Liver (tissue), 2 donors: ENCODE measurements around the gene NRF1.

Experiments used
- FOXA1 ChIP-seq: IDR thresholded peaks from 2 replicates; pipeline ENCODE4 v1.6.1; 2016; ENCODE audit warnings: antibody characterized with exemption
- YY1 ChIP-seq: IDR thresholded peaks from 2 replicates; pipeline ENCODE4 v1.6.1; 2016; ENCODE audit warnings: antibody characterized with exemption, mild to moderate bottlenecking
- TF ChIP-seq, protein P1 (sequence below): fragments of 150-350 bp; IDR thresholded peaks from 2 replicates; pipeline ENCODE4 v1.5.1; 2017; ENCODE audit warnings: improper control_type of control experiment, low read depth, low read length; ENCODE audit not compliant: missing input control
- donor health status: healthy.

DNA sequence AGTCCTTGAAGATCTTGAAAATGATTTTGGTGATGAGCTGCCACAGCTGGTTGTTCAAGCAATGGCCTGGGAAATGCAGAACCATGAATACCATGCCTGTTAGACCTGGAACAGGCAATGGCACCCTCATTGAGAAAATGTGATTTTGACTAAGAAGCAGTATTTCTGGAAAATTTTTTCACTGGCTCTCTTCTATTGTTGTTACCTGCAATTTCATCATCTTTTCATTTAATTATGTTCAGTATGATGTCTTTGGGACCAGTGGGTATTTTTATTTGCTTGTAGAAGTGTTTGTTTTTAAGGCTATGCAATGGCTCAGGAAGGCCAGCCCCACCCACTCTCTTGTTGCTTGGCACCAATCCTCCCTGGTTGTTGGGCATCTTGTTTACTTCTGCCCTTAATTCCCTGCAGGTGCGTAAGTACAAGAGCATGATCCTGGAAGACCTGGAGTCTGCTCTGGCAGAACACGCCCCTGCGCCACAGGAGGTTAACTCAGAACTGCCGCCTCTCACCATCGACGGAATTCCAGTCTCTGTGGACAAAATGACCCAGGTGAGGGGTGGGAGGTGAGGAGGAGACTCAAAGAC, 78.6 kb downstream of the NRF1 start:
- no peak for TF ChIP-seq FOXA1
- TF ChIP-seq YY1, result no peak
- TF ChIP-seq, protein P1, sequence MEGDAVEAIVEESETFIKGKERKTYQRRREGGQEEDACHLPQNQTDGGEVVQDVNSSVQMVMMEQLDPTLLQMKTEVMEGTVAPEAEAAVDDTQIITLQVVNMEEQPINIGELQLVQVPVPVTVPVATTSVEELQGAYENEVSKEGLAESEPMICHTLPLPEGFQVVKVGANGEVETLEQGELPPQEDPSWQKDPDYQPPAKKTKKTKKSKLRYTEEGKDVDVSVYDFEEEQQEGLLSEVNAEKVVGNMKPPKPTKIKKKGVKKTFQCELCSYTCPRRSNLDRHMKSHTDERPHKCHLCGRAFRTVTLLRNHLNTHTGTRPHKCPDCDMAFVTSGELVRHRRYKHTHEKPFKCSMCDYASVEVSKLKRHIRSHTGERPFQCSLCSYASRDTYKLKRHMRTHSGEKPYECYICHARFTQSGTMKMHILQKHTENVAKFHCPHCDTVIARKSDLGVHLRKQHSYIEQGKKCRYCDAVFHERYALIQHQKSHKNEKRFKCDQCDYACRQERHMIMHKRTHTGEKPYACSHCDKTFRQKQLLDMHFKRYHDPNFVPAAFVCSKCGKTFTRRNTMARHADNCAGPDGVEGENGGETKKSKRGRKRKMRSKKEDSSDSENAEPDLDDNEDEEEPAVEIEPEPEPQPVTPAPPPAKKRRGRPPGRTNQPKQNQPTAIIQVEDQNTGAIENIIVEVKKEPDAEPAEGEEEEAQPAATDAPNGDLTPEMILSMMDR, result no peak
